CD8-positive, alpha-beta memory T cell (primary cell): Measurements from ENCODE around the gene DNAH9. TPM values are rescaled to one million over a fixed set of nuclear protein-coding genes. Genes with fewer than 3 reads are reported as not detected.

Experiments used
- CTCF ChIA-PET: fragments of 350-600 bp; sonication (Branson Sonifier 250); formaldehyde crosslinking; loops from one replicate; lab custom pipeline; 2021; ENCODE audit warnings: antibody characterized with exemption; lab: Charles Lee
- POLR2A ChIA-PET: fragments of 350-600 bp; sonication (Branson Sonifier 250); formaldehyde crosslinking; loops from one replicate; lab custom pipeline; 2021; ENCODE audit warnings: antibody characterized with exemption; lab: Charles Lee
- DNase-seq, 5 donors: peaks; one replicate each; pipeline versions ENCODE4 v3.0.0 to v3.0.0-alpha.2; 2020 to 2022; ENCODE audit warnings: mixed read lengths in 1 of 5
- H3K27ac ChIP-seq: one replicate; pipeline ENCODE4 v1.7.0; 2013; ENCODE audit warnings: low read depth, mild to moderate bottlenecking, low read length, moderate library complexity
- H3K27me3 ChIP-seq: 2 replicates; pipeline ENCODE4 v1.7.0; 2013; ENCODE audit warnings: low read length, mild to moderate bottlenecking; ENCODE audit not compliant: insufficient read depth, poor library complexity, severe bottlenecking
- H3K36me3 ChIP-seq: 2 replicates; pipeline ENCODE4 v1.7.0; 2013; ENCODE audit warnings: mild to moderate bottlenecking, low read length, moderate library complexity; ENCODE audit not compliant: insufficient read depth
- H3K4me1 ChIP-seq: 2 replicates; pipeline ENCODE4 v1.7.0; 2013; ENCODE audit warnings: mild to moderate bottlenecking, low read length, moderate library complexity; ENCODE audit not compliant: insufficient read depth
- H3K4me3 ChIP-seq: 2 replicates; pipeline ENCODE4 v1.7.0; 2013; ENCODE audit warnings: mild to moderate bottlenecking, low read length
- H3K9me3 ChIP-seq: 2 replicates; pipeline ENCODE4 v1.7.0; 2013; ENCODE audit warnings: mild to moderate bottlenecking, low read length
- H3K27ac Mint-ChIP-seq, 8 donors: one replicate each; pipeline ENCODE4 v1.8.0; 2020 to 2021; ENCODE audit warnings: mixed read lengths in 8 of 8, mild to moderate bottlenecking in 6 of 8, inconsistent platforms in 3 of 8, moderate library complexity in 3 of 8
- H3K27me3 Mint-ChIP-seq, 2 donors: one replicate each; pipeline ENCODE4 v1.8.0; 2020 to 2021; ENCODE audit warnings: mixed read lengths in 2 of 2, mild to moderate bottlenecking in 1 of 2, moderate library complexity in 1 of 2
- H3K36me3 Mint-ChIP-seq, 3 donors: one replicate each; pipeline ENCODE4 v1.8.0; 2020 to 2021; ENCODE audit warnings: mixed read lengths in 3 of 3, inconsistent platforms in 1 of 3, mild to moderate bottlenecking in 1 of 3
- H3K4me1 Mint-ChIP-seq, 3 donors: one replicate each; pipeline ENCODE4 v1.8.0; 2020 to 2021; ENCODE audit warnings: mixed read lengths in 3 of 3, inconsistent platforms in 1 of 3, mild to moderate bottlenecking in 1 of 3
- H3K4me3 Mint-ChIP-seq, 7 donors: one replicate each; pipeline ENCODE4 v1.8.0; 2020 to 2021; ENCODE audit warnings: mixed read lengths in 7 of 7, mild to moderate bottlenecking in 6 of 7, moderate library complexity in 4 of 7, inconsistent platforms in 2 of 7
- H3K9me3 Mint-ChIP-seq, 5 donors: one replicate each; pipeline ENCODE4 v1.8.0; 2020 to 2022; ENCODE audit warnings: mixed read lengths in 5 of 5, mild to moderate bottlenecking in 3 of 5, moderate library complexity in 2 of 5, inconsistent platforms in 1 of 5
- polyA plus RNA-seq: library from polyadenylated mRNA; unstranded; fragments of 300-500 nt; fragmentation: Illumina TruSeq; gene quantifications from one replicate; pipeline ENCODE4 v1.2.3, GENCODE V29; 2021
- total RNA-seq, 2 experiments: library from RNA; stranded (reverse); gene quantifications; one replicate each; pipeline ENCODE4 v1.2.3, GENCODE V29; 2021

DNAH9 gene
- total and polyA plus RNA-seq, 3 experiments from 2014 or later, result not detected

DNA sequence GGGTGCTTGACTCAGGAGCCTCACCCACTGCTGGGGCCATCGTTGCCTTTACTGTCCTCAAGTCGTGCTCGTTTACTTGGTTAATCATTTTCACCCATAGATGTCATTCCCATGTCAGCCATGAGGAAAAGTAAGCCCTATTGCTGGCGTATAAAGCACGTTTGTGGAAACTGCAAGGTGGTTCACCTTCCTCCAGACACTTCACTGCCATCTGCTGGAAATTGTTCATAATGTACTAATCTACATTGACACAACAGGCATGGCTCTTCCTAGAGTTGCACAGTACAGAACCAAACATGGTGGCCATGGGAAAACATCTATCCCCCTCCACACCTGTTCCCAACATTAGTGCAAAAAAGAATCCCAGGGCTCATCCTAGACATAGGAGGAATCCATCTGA lies 282.4 kb downstream of the DNAH9 start:
- POLR2A ChIA-PET, result no interaction called here
- no peaks in the 10 kb centered on the region for H3K27me3 ChIP-seq
- H3K27me3 Mint-ChIP-seq, result peaks cover 0 to 1% of the 10 kb centered on the region in 2 donors

DNA sequence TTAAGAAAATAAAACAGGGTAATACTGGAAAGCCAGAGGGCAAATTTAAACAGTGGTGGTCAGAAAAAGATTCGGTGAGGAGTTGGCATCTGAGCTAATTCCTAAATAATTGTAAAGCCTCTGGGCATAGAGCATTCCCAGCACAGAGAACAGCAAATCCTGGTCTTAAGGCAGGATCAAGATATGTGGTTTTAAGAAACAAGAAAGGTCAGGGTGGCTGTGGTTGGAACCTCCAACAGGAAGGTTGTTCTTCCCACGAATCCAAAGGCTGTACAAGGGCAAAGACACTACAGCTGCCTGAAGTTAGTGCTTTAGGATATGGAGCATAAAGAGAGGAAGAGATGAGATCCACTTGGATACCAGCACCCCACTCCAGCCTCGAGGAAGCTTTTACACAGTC lies 284.4 kb downstream of the DNAH9 start:
- H3K4me1 Mint-ChIP-seq, result no peaks in the 10 kb centered on the region
- Histone ChIP-seq H3K27me3 (no peaks in the 10 kb centered on the region), H3K4me3 (no peak overlapping the region), H3K27ac (no peak overlapping the region), H3K9me3 (no peaks in the 10 kb centered on the region), H3K4me1 (no peaks in the 10 kb centered on the region), H3K36me3 (no peaks in the 10 kb centered on the region)
- no peak overlapping the region for H3K27ac Mint-ChIP-seq
- ChIA-PET POLR2A (no interaction called here), CTCF (no interaction called here)
- H3K36me3 Mint-ChIP-seq, result no peaks in the 10 kb centered on the region
- H3K4me3 Mint-ChIP-seq, result no peak overlapping the region
- H3K9me3 Mint-ChIP-seq, result peaks cover 0 to 2% (median 0%) of the 10 kb centered on the region in 5 donors
- no peak for DNase-seq
- H3K27me3 Mint-ChIP-seq, result peaks cover 0 to 1% of the 10 kb centered on the region in 2 donors

More for the DNA sequence above, 282.4 kb downstream of the DNAH9 start:
- CTCF ChIA-PET, result no interaction called here
- Histone ChIP-seq H3K4me1 (no peaks in the 10 kb centered on the region), H3K9me3 (no peaks in the 10 kb centered on the region), H3K36me3 (no peaks in the 10 kb centered on the region), H3K27ac (no peak overlapping the region), H3K4me3 (no peak overlapping the region)
- Mint-ChIP-seq H3K9me3 (peaks cover 0 to 2% (median 0%) of the 10 kb centered on the region in 5 donors), H3K4me1 (no peaks in the 10 kb centered on the region), H3K27ac (no peak overlapping the region), H3K36me3 (no peaks in the 10 kb centered on the region), H3K4me3 (no peak overlapping the region)
- DNase-seq, result no peak

DNA sequence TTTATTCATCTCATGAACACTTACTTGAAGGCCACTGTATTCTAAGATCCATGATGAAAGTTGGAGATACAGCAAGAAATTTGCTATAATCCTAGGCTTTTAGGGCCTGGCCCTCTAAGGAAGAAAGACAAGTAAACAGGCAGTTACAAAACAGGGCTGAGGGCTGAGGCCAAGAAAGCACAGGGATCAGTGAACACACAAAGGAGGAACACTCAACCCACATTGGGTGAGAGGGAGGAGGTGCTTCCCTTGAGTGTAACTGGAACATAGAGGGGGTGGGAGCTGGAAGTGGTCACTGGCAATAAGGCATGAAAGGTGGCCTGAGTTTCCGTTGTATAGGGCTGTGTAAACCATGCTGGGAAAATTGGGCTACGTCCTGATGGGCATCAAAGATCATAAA lies 286.8 kb downstream of the DNAH9 start:
- no peak for DNase-seq
- Histone ChIP-seq H3K27ac (no peak overlapping the region), H3K27me3 (no peaks in the 10 kb centered on the region), H3K4me1 (no peaks in the 10 kb centered on the region), H3K36me3 (no peaks in the 10 kb centered on the region), H3K4me3 (no peak overlapping the region), H3K9me3 (no peaks in the 10 kb centered on the region)
- Mint-ChIP-seq H3K36me3 (no peaks in the 10 kb centered on the region), H3K4me3 (no peak overlapping the region), H3K4me1 (no peaks in the 10 kb centered on the region), H3K9me3 (peaks cover 0 to 2% (median 0%) of the 10 kb centered on the region in 5 donors), H3K27ac (peak overlapping the region in 2 of 8 donors; percentile 10 to 70), H3K27me3 (no peaks in the 10 kb centered on the region)
- POLR2A ChIA-PET, result no interaction called here
- CTCF ChIA-PET, result no interaction called here

DNA sequence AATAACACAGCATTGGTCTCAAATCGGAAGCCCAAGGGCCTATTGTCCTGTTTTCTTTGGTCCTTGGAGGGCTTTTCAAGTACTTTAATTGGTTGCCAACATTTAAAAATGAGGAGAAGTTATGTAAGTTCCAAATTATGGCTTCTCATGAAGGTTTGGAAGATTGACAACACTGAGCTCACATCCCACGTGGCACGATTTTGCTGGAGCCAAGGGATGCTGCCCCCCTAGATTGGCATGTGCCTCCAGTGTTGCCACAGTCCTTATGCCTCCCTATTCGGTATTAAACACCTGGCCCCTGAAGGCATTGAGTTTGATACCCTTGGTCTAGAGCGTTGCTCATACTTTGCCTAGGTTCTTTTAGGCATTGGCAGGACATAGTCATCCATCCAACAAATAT lies 291.0 kb downstream of the DNAH9 start:
- H3K4me3 ChIP-seq, result no peak overlapping the region

DNA sequence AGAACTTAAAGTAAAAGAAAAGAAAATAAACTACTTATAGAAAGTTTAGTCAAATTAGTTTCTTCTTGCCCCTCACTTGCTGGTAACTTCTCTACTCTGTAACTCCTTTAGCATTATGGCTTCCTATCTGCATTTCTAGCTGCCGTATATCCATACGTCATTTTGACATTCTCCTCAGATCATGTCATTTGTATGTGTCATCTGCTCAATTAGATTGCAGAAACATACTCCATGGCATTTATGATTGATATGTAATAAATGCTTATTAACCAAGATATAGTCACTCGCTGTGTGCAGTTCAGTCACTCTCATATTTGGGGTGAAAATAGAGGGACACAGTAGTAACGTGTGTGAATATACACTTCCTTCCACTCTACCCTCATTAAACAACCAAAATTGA lies 295.6 kb downstream of the DNAH9 start:
- ChIA-PET CTCF (no interaction called here), POLR2A (no interaction called here)
- no peak overlapping the region for H3K4me3 Mint-ChIP-seq

More for the DNA sequence above, 291.0 kb downstream of the DNAH9 start:
- DNase-seq, result no peak
- peaks cover 0 to 3% (median 0%) of the 10 kb centered on the region in 5 donors for H3K9me3 Mint-ChIP-seq
- no peak overlapping the region for H3K27ac Mint-ChIP-seq
- H3K36me3 Mint-ChIP-seq, result peaks cover 0 to 2% (median 0%) of the 10 kb centered on the region in 3 donors
- Histone ChIP-seq H3K27me3 (no peaks in the 10 kb centered on the region), H3K4me1 (no peaks in the 10 kb centered on the region), H3K9me3 (no peaks in the 10 kb centered on the region), H3K36me3 (no peaks in the 10 kb centered on the region), H3K27ac (no peak overlapping the region)
- POLR2A ChIA-PET, result no interaction called here
- no peaks in the 10 kb centered on the region for H3K4me1 Mint-ChIP-seq
- CTCF ChIA-PET, result no interaction called here
- no peaks in the 10 kb centered on the region for H3K27me3 Mint-ChIP-seq
- no peak overlapping the region for H3K4me3 Mint-ChIP-seq

DNA sequence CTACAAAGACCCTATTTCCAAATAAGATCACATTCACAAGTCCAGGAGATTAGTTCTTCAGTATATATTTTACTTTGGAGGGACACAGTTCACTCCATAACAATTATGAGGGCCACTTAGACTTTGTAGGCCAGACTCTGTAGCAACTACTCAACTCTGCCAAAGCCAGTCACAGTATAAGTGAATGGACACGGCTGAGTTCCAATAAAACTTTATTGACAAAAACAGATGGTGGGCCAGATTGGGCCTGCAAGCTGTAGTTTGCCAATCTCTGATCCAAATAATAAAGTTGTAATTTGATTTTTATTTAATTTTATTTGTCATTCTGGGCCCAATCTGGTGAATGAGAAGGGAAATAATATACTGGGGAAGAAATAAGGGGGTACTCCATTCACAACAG lies 297.9 kb downstream of the DNAH9 start:
- Mint-ChIP-seq H3K27me3 (peaks cover 6 to 7% of the 10 kb centered on the region in 2 donors), H3K4me1 (no peaks in the 10 kb centered on the region), H3K27ac (no peak overlapping the region), H3K9me3 (peaks cover 0 to 3% (median 0%) of the 10 kb centered on the region in 5 donors), H3K36me3 (peaks cover 0 to 2% (median 0%) of the 10 kb centered on the region in 3 donors), H3K4me3 (no peak overlapping the region)
- no peak for DNase-seq
- Histone ChIP-seq H3K36me3 (no peaks in the 10 kb centered on the region), H3K27ac (no peak overlapping the region), H3K4me1 (no peaks in the 10 kb centered on the region), H3K27me3 (no peaks in the 10 kb centered on the region), H3K4me3 (no peak overlapping the region), H3K9me3 (no peaks in the 10 kb centered on the region)
- POLR2A ChIA-PET, result no interaction called here
- CTCF ChIA-PET, result no interaction called here

More for the DNA sequence above, 295.6 kb downstream of the DNAH9 start:
- Mint-ChIP-seq H3K27me3 (no peaks in the 10 kb centered on the region), H3K36me3 (peaks cover 0 to 2% (median 0%) of the 10 kb centered on the region in 3 donors), H3K4me1 (no peaks in the 10 kb centered on the region), H3K27ac (no peak overlapping the region), H3K9me3 (peaks cover 0 to 3% (median 0%) of the 10 kb centered on the region in 5 donors)
- Histone ChIP-seq H3K27ac (no peak overlapping the region), H3K4me1 (no peaks in the 10 kb centered on the region), H3K27me3 (no peaks in the 10 kb centered on the region), H3K9me3 (no peaks in the 10 kb centered on the region), H3K4me3 (no peak overlapping the region), H3K36me3 (no peaks in the 10 kb centered on the region)
- DNase-seq, result no peak

DNA sequence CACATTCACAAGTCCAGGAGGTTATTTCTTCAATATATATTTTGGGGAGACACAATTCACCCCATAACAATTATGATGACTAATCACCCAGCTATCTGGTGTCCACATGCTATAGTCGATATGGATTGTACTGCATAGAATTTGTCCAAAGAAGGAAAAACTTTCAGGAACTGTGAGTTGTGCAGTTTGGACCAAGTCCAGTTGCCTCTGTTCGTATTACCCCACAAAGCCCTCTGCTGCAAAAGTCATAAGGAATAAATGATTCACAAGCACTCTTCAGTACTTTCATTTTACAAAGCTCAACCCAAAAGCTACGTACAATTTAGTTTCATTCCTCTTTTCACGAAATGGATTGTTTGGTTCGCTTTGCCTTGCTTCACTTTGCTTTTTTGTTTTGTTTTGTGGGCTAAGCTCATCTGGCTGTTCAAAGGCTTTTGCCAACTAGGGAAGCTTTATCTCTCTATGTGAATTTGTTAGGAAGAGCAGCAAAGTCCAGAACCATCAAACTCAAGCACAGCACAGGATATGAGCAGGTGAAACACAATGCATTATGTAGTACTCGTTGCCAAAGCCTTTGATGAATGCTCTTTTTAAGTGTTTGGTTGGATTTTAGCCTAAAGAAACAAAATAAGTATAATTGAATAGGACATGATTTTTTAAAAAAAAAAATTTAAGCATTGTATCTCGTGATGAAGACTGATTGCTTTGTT lies 300.4 kb downstream of the DNAH9 start:
- no peaks in the 10 kb centered on the region for H3K36me3 Mint-ChIP-seq
- H3K9me3 Mint-ChIP-seq, result peaks cover 0 to 4% (median 0%) of the 10 kb centered on the region in 5 donors
- ChIA-PET POLR2A (no interaction called here), CTCF (no interaction called here)
- H3K4me3 Mint-ChIP-seq, result no peak overlapping the region
- H3K27ac Mint-ChIP-seq, result no peak overlapping the region
- H3K36me3 ChIP-seq, result no peaks in the 10 kb centered on the region
- no peak overlapping the region for H3K4me3 ChIP-seq
- no peaks in the 10 kb centered on the region for H3K4me1 ChIP-seq
- no peak overlapping the region for H3K27ac ChIP-seq
- H3K27me3 Mint-ChIP-seq, result peaks cover 6 to 12% of the 10 kb centered on the region in 2 donors
- H3K9me3 ChIP-seq, result no peaks in the 10 kb centered on the region
- no peaks in the 10 kb centered on the region for H3K27me3 ChIP-seq
- DNase-seq, result no peak
- no peaks in the 10 kb centered on the region for H3K4me1 Mint-ChIP-seq

DNA sequence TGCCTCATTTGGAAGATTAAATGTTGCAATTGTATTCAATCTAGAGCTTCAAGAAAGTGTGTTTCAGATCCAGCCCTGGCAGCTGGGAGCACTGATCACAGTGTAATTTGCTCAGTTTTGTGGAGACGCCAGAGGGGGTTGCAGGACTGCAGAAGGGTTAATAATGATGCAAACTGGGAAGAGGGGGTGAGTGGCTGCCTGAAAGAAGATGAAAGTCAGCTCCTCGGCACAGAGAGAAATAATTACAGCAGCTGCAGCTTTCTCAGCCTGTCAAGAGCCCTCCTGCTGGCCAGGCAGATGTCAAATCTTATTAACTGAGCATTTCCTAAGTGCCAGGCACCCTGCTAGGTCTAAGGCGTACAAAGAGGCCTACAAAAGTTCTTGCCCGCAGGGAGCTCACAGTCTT lies 301.3 kb downstream of the DNAH9 start:
- Mint-ChIP-seq H3K36me3 (no peaks in the 10 kb centered on the region), H3K27me3 (peaks cover 8 to 12% of the 10 kb centered on the region in 2 donors), H3K4me1 (no peaks in the 10 kb centered on the region), H3K4me3 (no peak overlapping the region), H3K27ac (no peak overlapping the region), H3K9me3 (peaks cover 0 to 4% (median 0%) of the 10 kb centered on the region in 5 donors)
- H3K4me3 ChIP-seq, result no peak overlapping the region
- no peak overlapping the region for H3K27ac ChIP-seq
- no peaks in the 10 kb centered on the region for H3K9me3 ChIP-seq
- no peaks in the 10 kb centered on the region for H3K27me3 ChIP-seq
- POLR2A ChIA-PET, result no interaction called here
- CTCF ChIA-PET, result no interaction called here
- no peaks in the 10 kb centered on the region for H3K36me3 ChIP-seq
- DNase-seq, result no peak
- no peaks in the 10 kb centered on the region for H3K4me1 ChIP-seq
